H1 (cell line): ENCODE data around the gene CPD. TPM values are rescaled to one million over a fixed set of nuclear protein-coding genes. Genes with fewer than 3 reads are reported as not detected.

Experiments used
- ATF3 ChIP-seq: IDR thresholded peaks from 2 replicates; pipeline ENCODE4 v1.6.1; 2011; ENCODE audit warnings: low read depth, mild to moderate bottlenecking, low read length; ENCODE audit not compliant: insufficient read depth
- BCL11A ChIP-seq, 2 experiments: IDR thresholded peaks; one replicate each; pipeline ENCODE4 v1.6.1; 2011; ENCODE audit warnings: low read depth in 2 of 2, low read length in 2 of 2, mild to moderate bottlenecking in 2 of 2
- CTBP2 ChIP-seq: IDR thresholded peaks from 2 replicates; pipeline ENCODE4 v1.7.0; 2011; ENCODE audit warnings: borderline replicate concordance, mild to moderate bottlenecking, moderate library complexity, mixed read lengths, low read length; ENCODE audit not compliant: insufficient read depth, insufficient read length
- E2F6 ChIP-seq: IDR thresholded peaks from 2 replicates; pipeline ENCODE4 v1.6.1; 2012; ENCODE audit warnings: inconsistent platforms
- EP300 ChIP-seq, 2 experiments: IDR thresholded peaks; 1 replicate in 1 of 2; 2 replicates in 1 of 2; pipeline ENCODE4 v1.6.1; 2011 to 2012; ENCODE audit warnings: low read depth in 2 of 2, low read length in 2 of 2, mild to moderate bottlenecking in 2 of 2, borderline replicate concordance in 1 of 2, inconsistent platforms in 1 of 2, moderate library complexity in 1 of 2
- GABPA ChIP-seq: IDR thresholded peaks from 2 replicates; pipeline ENCODE4 v1.6.1; 2011; ENCODE audit warnings: mild to moderate bottlenecking, low read length, moderate library complexity, borderline replicate concordance; ENCODE audit not compliant: insufficient read depth
- GTF2F1 ChIP-seq: IDR thresholded peaks from 2 replicates; pipeline ENCODE4 v1.6.1; 2012; ENCODE audit warnings: low read depth, low read length, improper control_type of control experiment, borderline replicate concordance
- HDAC2 ChIP-seq, 2 experiments: fragments of 300-600 bp in 1 of 2; sonication (generic) in 1 of 2; IDR thresholded peaks; 2 replicates each; pipeline ENCODE4 v1.6.1; 2011 to 2012; ENCODE audit warnings: low read depth in 2 of 2, low read length in 2 of 2, mild to moderate bottlenecking in 2 of 2, moderate library complexity in 2 of 2, borderline replicate concordance in 1 of 2, inconsistent platforms in 1 of 2
- JUN ChIP-seq: IDR thresholded peaks from 2 replicates; pipeline ENCODE4 v1.6.1; 2011; ENCODE audit warnings: low read depth, mild to moderate bottlenecking, improper control_type of control experiment, low read length
- KDM1A ChIP-seq: fragments of 200-600, 300-600 bp; sonication (generic); IDR thresholded peaks from 2 replicates; pipeline ENCODE4 v1.7.1; 2016; ENCODE audit warnings: mild to moderate bottlenecking, low read length, borderline replicate concordance
- KDM4A ChIP-seq: IDR thresholded peaks from one replicate; pipeline ENCODE4 v1.7.1; 2012; ENCODE audit warnings: low read depth, mild to moderate bottlenecking, moderate library complexity, low read length, inconsistent platforms; ENCODE audit not compliant: severe bottlenecking
- KDM5A ChIP-seq: fragments of 200-600 bp; IDR thresholded peaks from 2 replicates; pipeline ENCODE4 v1.7.1; 2012; ENCODE audit warnings: mild to moderate bottlenecking, low read length, inconsistent platforms, mixed read lengths
- MAX ChIP-seq: IDR thresholded peaks from 2 replicates; pipeline ENCODE4 v1.6.1; 2012; ENCODE audit warnings: inconsistent platforms
- POLR2A ChIP-seq, 2 experiments: IDR thresholded peaks; 1 replicate in 1 of 2; 2 replicates in 1 of 2; pipeline ENCODE4 v1.6.1; 2011; ENCODE audit warnings: low read depth in 2 of 2, low read length in 2 of 2, mild to moderate bottlenecking in 2 of 2; ENCODE audit errors: control extremely low read depth in 1 of 2
- POLR2AphosphoS5 ChIP-seq: IDR thresholded peaks from 2 replicates; pipeline ENCODE4 v1.6.1; 2011; ENCODE audit warnings: low read depth, low read length
- RBBP5 ChIP-seq: IDR thresholded peaks from 2 replicates; pipeline ENCODE4 v1.7.1; 2012; ENCODE audit warnings: low read depth, mild to moderate bottlenecking, inconsistent platforms, low read length, moderate library complexity, borderline replicate concordance
- SIN3A ChIP-seq, 2 experiments: IDR thresholded peaks in 1 of 2; conservative IDR thresholded peaks in 1 of 2; 2 replicates each; pipeline ENCODE4 v1.6.1; 2011 to 2012; ENCODE audit warnings: low read length in 2 of 2, improper control_type of control experiment in 1 of 2, low read depth in 1 of 2, mild to moderate bottlenecking in 1 of 2
- SRF ChIP-seq: IDR thresholded peaks from 2 replicates; pipeline ENCODE4 v1.6.1; 2011; ENCODE audit warnings: mild to moderate bottlenecking, low read depth, low read length, moderate library complexity
- TAF7 ChIP-seq: optimal IDR thresholded peaks from 2 replicates; pipeline ENCODE3; 2011; ENCODE audit warnings: low read depth, mild to moderate bottlenecking, inconsistent platforms, low read length, moderate library complexity, borderline replicate concordance
- TBP ChIP-seq: IDR thresholded peaks from 2 replicates; pipeline ENCODE4 v1.6.1; 2011; ENCODE audit warnings: low read depth, low read length, improper control_type of control experiment
- TEAD4 ChIP-seq: IDR thresholded peaks from 2 replicates; pipeline ENCODE4 v1.6.1; 2012; ENCODE audit warnings: low read depth, low read length, inconsistent platforms, mixed read lengths
- YY1 ChIP-seq: IDR thresholded peaks from 2 replicates; pipeline ENCODE4 v1.6.1; 2011; ENCODE audit warnings: low read depth, mild to moderate bottlenecking, low read length
- polyA plus RNA-seq, 7 experiments: library from polyadenylated mRNA; depleted of rRNA in 3 of 7; stranded (reverse) in 5 of 7; unstranded in 2 of 7; fragments of >200 nt in 5 of 7; fragments of 200-250 nt in 2 of 7; gene quantifications; 1 replicate in 5 of 7; 2 replicates in 1 of 7; 4 replicates in 1 of 7; pipeline versions ENCODE4 v1.2.1 to v1.2.3, GENCODE V29; 2011 to 2013; ENCODE audit warnings: missing spikeins in 2 of 7, mixed read lengths in 2 of 7
- total RNA-seq: library from RNA; stranded (reverse); fragmentation: NEBNext Ultra II Directional; extraction: Animal tissue kit (Norgen Biotek cat#: 25700); gene quantifications from 2 replicates; pipeline ENCODE4 v1.2.1, GENCODE V29; 2021

The CPD gene
- total and polyA plus RNA-seq, 2 of the 8 experiments (the other 6 are each of a cell fraction or from before 2014, with no cell fraction given) = 8.6 to 46.2 TPM

GRCh38 chr17:30477083-30477773 is 98.5 kb downstream of the CPD start, which contains the start of gene GOSR1 (continued):
- TF ChIP-seq GTF2F1 (no peak), SRF (no peak), SIN3A (conservative IDR thresholded peaks at IDR 0.05 in 1 of 2, IDR thresholded peaks at IDR 0.05 in 1 of 2; ENCODE audit: low read depth in 1 of 2, low read length in 2 of 2) (peak in 1 of 2 experiments; percentile 45; a peak in 2 of 4 replicates), TEAD4 (no peak), MAX (peak; percentile 52; the same call in 1 of the 2 replicates), TBP (peak; percentile 93), BCL11A (IDR thresholded peaks at IDR 0.05; ENCODE audit: low read depth in 2 of 2, low read length in 2 of 2) (no peak), CTBP2 (no peak), RBBP5 (peak; percentile 86), KDM1A (0 out of 2 replicates have a peak, but pooled peaks have one; percentile 40), TAF7 (peak; percentile 92), KDM4A (peak; percentile 66), KDM5A (peak; percentile 94), HDAC2 (IDR thresholded peaks at IDR 0.05; ENCODE audit: borderline replicate concordance in 1 of 2, low read depth in 2 of 2, low read length in 2 of 2) (peak in 1 of 2 experiments; percentile 56; a peak in 1 of 4 replicates), YY1 (peak; percentile 98), ATF3 (no peak), E2F6 (peak; percentile 53; the same call in 1 of the 2 replicates), GABPA (peak; percentile 77; the same call in 1 of the 2 replicates), EP300 (IDR thresholded peaks at IDR 0.05; ENCODE audit: borderline replicate concordance in 1 of 2, low read depth in 2 of 2, low read length in 2 of 2) (no peak), POLR2AphosphoS5 (peak; percentile 98), POLR2A (IDR thresholded peaks at IDR 0.05; ENCODE audit: control extremely low read depth in 1 of 2, low read depth in 2 of 2, low read length in 2 of 2) (peak; percentile 91 to 97), JUN (no peak)
